OCI-LY1 (cell line): ENCODE measurements around the gene USP47.

Experiments
- H2AFZ ChIP-seq: fragments of 200-600 bp; sonication (generic), shearing (Covaris generic); 2 replicates; pipeline ENCODE4 v1.6.0; 2014; ENCODE audit warnings: antibody characterized with exemption, mild to moderate bottlenecking, low read length
- H3F3A ChIP-seq: fragments of 200-600 bp; sonication (generic), shearing (Covaris generic); 2 replicates; pipeline ENCODE4 v1.6.0; 2014; ENCODE audit warnings: mild to moderate bottlenecking, antibody characterized with exemption, low read length, moderate library complexity; ENCODE audit not compliant: insufficient read depth
- H3K27ac ChIP-seq: fragments of 200-600 bp; sonication (generic); 2 replicates; pipeline ENCODE4 v1.5.1; 2014; ENCODE audit warnings: low read length, mixed run types, mild to moderate bottlenecking, low read depth; ENCODE audit not compliant: poor library complexity, severe bottlenecking
- H3K27me3 ChIP-seq: fragments of 200-600 bp; sonication (generic); 2 replicates; pipeline ENCODE4 v1.6.0; 2014; ENCODE audit warnings: antibody characterized with exemption, mild to moderate bottlenecking, low read length, moderate library complexity; ENCODE audit not compliant: insufficient read depth
- H3K36me3 ChIP-seq: fragments of 200-600 bp; sonication (generic); 2 replicates; pipeline ENCODE4 v1.6.1; 2014; ENCODE audit warnings: mild to moderate bottlenecking, antibody characterized with exemption, low read length, moderate library complexity, mixed read lengths; ENCODE audit not compliant: insufficient read depth
- H3K4me1 ChIP-seq: fragments of 200-600 bp; sonication (generic); 2 replicates; pipeline ENCODE4 v1.5.1; 2014; ENCODE audit warnings: mild to moderate bottlenecking, low read length, moderate library complexity; ENCODE audit not compliant: insufficient read depth, severe bottlenecking
- H3K4me2 ChIP-seq: fragments of 200-600 bp; sonication (generic), shearing (Covaris generic); 2 replicates; pipeline ENCODE4 v1.6.1; 2014; ENCODE audit warnings: low read length
- H3K4me3 ChIP-seq: fragments of 200-600 bp; sonication (generic); 2 replicates; pipeline ENCODE4 v1.5.1; 2014; ENCODE audit warnings: low read length, low read depth, mild to moderate bottlenecking, mixed read lengths; ENCODE audit not compliant: poor library complexity, severe bottlenecking
- H3K79me2 ChIP-seq: fragments of 200-600 bp; shearing (Covaris generic); 2 replicates; pipeline ENCODE4 v1.6.1; 2016; ENCODE audit warnings: mixed run types, low read length, mixed read lengths; ENCODE audit not compliant: insufficient read depth
- H3K9ac ChIP-seq: fragments of 200-600 bp; sonication (generic), shearing (Covaris generic); 2 replicates; pipeline ENCODE4 v1.6.1; 2014; ENCODE audit warnings: mild to moderate bottlenecking, low read length, mixed read lengths
- H3K9me2 ChIP-seq: fragments of 200-600 bp; sonication (generic), shearing (Covaris generic); 2 replicates; pipeline ENCODE4 v1.6.1; 2014; ENCODE audit warnings: low read depth, mild to moderate bottlenecking, low read length, mixed read lengths
- H3K9me3 ChIP-seq: fragments of 200-600 bp; shearing (Covaris generic); 2 replicates; pipeline ENCODE4 v1.6.1; 2014; ENCODE audit warnings: low read length, mixed read lengths
- H4K20me1 ChIP-seq: fragments of 200-600 bp; sonication (generic), shearing (Covaris generic); 2 replicates; pipeline ENCODE4 v1.6.0; 2016; ENCODE audit warnings: mild to moderate bottlenecking, low read length; ENCODE audit not compliant: insufficient read depth
- EZH2 ChIP-seq: fragments of 200-600 bp; sonication (generic), shearing (Covaris generic); IDR thresholded peaks from 2 replicates; pipeline ENCODE4 v1.8.0; 2017; ENCODE audit warnings: borderline replicate concordance, mixed run types, mild to moderate bottlenecking, antibody characterized with exemption, low read length, moderate library complexity, mixed read lengths
- TF ChIP-seq, protein P1 (sequence below): fragments of 200-600 bp; sonication (generic), shearing (Covaris generic); IDR thresholded peaks from 2 replicates; pipeline ENCODE4 v1.5.1; 2017; ENCODE audit warnings: mild to moderate bottlenecking, antibody characterized with exemption, low read length, moderate library complexity, mixed read lengths

Gene USP47

DNA sequence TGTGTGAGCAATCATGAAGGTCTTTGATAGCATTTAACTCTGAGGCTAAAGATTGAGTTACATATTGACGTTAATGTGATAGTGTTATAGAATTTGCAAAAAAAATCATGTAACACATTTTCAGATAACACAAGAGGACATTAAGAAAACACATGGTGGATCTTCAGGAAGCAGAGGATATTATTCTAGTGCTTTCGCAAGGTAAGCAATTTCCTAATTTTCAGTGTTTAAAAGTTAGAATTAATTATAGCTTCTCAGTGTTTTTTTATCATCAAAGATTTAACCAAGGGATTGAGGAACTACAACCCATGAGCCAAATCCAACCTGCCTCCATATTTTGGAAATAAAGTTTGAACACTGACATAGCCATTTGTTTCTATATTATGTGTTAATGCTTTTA, 88.1 kb downstream of the USP47 start:
- Histone ChIP-seq H3K9me3 (no peaks in the 10 kb centered on the region), H3K27ac (no peak overlapping the region), H3K27me3 (no peaks in the 10 kb centered on the region), H3K4me3 (no peak overlapping the region), H3F3A (no peaks in the 10 kb centered on the region), H4K20me1 (no peaks in the 10 kb centered on the region), H3K36me3 (peaks cover 64% of the 10 kb centered on the region), H3K79me2 (no peaks in the 10 kb centered on the region), H3K9me2 (no peaks in the 10 kb centered on the region), H3K4me2 (no peak overlapping the region), H3K4me1 (no peaks in the 10 kb centered on the region), H3K9ac (no peak overlapping the region), H2AFZ (no peak overlapping the region)
- no peak for TF ChIP-seq EZH2
- TF ChIP-seq, protein P1, sequence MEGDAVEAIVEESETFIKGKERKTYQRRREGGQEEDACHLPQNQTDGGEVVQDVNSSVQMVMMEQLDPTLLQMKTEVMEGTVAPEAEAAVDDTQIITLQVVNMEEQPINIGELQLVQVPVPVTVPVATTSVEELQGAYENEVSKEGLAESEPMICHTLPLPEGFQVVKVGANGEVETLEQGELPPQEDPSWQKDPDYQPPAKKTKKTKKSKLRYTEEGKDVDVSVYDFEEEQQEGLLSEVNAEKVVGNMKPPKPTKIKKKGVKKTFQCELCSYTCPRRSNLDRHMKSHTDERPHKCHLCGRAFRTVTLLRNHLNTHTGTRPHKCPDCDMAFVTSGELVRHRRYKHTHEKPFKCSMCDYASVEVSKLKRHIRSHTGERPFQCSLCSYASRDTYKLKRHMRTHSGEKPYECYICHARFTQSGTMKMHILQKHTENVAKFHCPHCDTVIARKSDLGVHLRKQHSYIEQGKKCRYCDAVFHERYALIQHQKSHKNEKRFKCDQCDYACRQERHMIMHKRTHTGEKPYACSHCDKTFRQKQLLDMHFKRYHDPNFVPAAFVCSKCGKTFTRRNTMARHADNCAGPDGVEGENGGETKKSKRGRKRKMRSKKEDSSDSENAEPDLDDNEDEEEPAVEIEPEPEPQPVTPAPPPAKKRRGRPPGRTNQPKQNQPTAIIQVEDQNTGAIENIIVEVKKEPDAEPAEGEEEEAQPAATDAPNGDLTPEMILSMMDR = no peak

DNA sequence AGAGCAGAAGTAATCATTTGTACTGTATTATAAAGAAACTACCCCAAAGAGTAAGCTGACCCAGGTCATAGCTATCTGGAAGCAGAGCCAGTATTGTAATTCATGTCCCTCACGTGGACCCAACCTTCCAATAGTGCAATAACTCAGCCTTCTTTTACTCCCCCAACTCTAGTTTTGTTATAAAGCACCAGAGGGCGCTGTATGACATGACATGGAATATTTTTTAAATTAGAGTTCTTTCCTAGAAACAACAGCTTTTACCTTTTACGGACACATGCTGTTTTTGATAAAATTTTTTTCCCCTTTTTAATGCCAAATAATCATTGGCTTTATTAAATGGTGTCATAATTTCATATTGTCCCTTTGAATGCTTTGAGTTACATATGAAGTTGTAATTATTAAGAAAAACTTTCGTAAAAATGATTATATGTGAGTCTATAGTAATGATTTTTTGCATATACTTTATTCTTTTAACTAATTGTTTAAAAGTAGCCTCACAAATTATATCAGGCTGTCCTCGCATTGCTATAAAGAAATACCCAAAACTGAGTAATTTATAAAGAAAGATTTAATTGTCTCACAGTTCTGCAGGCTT, 89.8 kb downstream of the USP47 start:
- Histone ChIP-seq H4K20me1 (no peaks in the 10 kb centered on the region), H3K9me3 (no peaks in the 10 kb centered on the region), H3K9ac (no peak overlapping the region), H3F3A (no peaks in the 10 kb centered on the region), H3K27me3 (no peaks in the 10 kb centered on the region), H3K4me1 (no peaks in the 10 kb centered on the region), H3K9me2 (no peaks in the 10 kb centered on the region), H3K79me2 (no peaks in the 10 kb centered on the region), H3K27ac (no peak overlapping the region), H2AFZ (no peak overlapping the region), H3K4me2 (no peak overlapping the region), H3K4me3 (no peak overlapping the region), H3K36me3 (peaks cover 58% of the 10 kb centered on the region)
- TF ChIP-seq EZH2 = no peak
- TF ChIP-seq, protein P1 = peak; percentile 58

DNA sequence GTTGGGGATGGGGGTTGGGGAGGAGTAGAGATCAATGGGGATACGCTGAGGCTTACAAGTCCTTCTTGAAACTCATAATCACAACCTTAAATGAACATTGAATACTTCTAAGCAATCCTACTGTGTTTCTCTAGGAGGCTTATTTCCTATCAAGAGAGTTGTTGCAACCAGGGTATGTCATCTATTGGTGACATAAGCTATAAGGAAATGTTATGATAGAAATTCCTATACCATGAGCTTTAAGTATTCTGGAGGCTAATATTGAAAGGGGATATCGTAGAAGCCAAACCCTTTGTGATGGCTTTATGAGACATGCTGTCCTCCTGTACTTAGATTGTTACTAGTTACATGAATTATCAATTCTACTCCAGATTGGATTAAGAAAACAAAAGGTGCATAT, 93.8 kb downstream of the USP47 start:
- no peak overlapping the region for H2AFZ ChIP-seq

More for the DNA sequence above, 93.8 kb downstream of the USP47 start:
- no peak overlapping the region for H3K9ac ChIP-seq
- H3K4me1 ChIP-seq = no peaks in the 10 kb centered on the region
- H3K27ac ChIP-seq = no peak overlapping the region
- TF ChIP-seq EZH2 = no peak
- TF ChIP-seq, protein P1 = no peak
- no peaks in the 10 kb centered on the region for H3K9me3 ChIP-seq
- no peak overlapping the region for H3K4me3 ChIP-seq
- no peaks in the 10 kb centered on the region for H3F3A ChIP-seq
- H3K36me3 ChIP-seq = peaks cover 55% of the 10 kb centered on the region; the same call in 1 of the 2 replicates
- no peaks in the 10 kb centered on the region for H3K27me3 ChIP-seq
- H4K20me1 ChIP-seq = no peaks in the 10 kb centered on the region
- H3K9me2 ChIP-seq = no peaks in the 10 kb centered on the region
- H3K79me2 ChIP-seq = no peaks in the 10 kb centered on the region
- H3K4me2 ChIP-seq = no peak overlapping the region
